Prostate gland (tissue), 2 donors: ENCODE measurements around the gene CLEC16A. TPM values are rescaled to one million over a fixed set of nuclear protein-coding genes. Genes with fewer than 3 reads are reported as not detected.

ENCODE experiments used
- DNase-seq: peaks from one replicate; pipeline ENCODE4 v3.0.0-alpha.2; 2019; ENCODE audit warnings: low spot score
- H3K27ac ChIP-seq, 2 donors: fragments of 200-600 bp; sonication (generic); 2 replicates each; pipeline ENCODE4 v1.5.1; 2017 to 2019
- H3K27me3 ChIP-seq: fragments of 200-600 bp; sonication (generic); replicated peaks from 2 replicates; pipeline ENCODE4 v1.5.1; 2019; ENCODE audit not compliant: insufficient read depth
- H3K36me3 ChIP-seq, 2 donors: fragments of 200-600 bp; sonication (generic); 1 replicate in 1 of 2; 2 replicates in 1 of 2; pipeline versions ENCODE4 v1.5.1 to v1.8.1; 2017 to 2019
- H3K4me1 ChIP-seq: fragments of 200-600 bp; sonication (generic); replicated peaks from 2 replicates; pipeline ENCODE4 v1.5.1; 2019
- H3K4me3 ChIP-seq, 2 donors: fragments of 200-600 bp; sonication (generic); 2 replicates each; pipeline ENCODE4 v1.5.1; 2017 to 2019
- H3K9me3 ChIP-seq: fragments of 200-600 bp; sonication (generic); 2 replicates; pipeline ENCODE4 v1.5.1; 2017
- CTCF ChIP-seq, 4 experiments: fragments of 200-600 bp in 2 of 4; fragments of 450-650 bp in 2 of 4; sonication (generic) in 2 of 4; IDR thresholded peaks; 1 replicate in 3 of 4; 2 replicates in 1 of 4; pipeline ENCODE4 v1.5.1; 2016 to 2019; ENCODE audit warnings: antibody characterized with exemption in 4 of 4, mild to moderate bottlenecking in 2 of 4, moderate library complexity in 2 of 4
- POLR2A ChIP-seq: fragments of 450-650 bp; IDR thresholded peaks from one replicate; pipeline ENCODE4 v1.6.1; 2016; ENCODE audit warnings: antibody characterized with exemption, mild to moderate bottlenecking
- POLR2AphosphoS5 ChIP-seq: sonication (generic); formaldehyde crosslinking; IDR thresholded peaks from one replicate; pipeline ENCODE4 v1.6.1; 2017; ENCODE audit warnings: antibody characterized with exemption
- WGBS: methylation state at CpG from one replicate; pipeline ENCODE4 v1.1.5; 2018; 5-methylcytosine and 5-hydroxymethylcytosine counted together
- intact Hi-C: fragments of 100-400 bp; cut with DNase I; formaldehyde crosslinking; loops from one replicate; pipeline ENCODE4 v1.14.2; 2022
- total RNA-seq, 2 donors: library from RNA; depleted of rRNA; stranded (reverse); fragments of >200 nt; gene quantifications; one replicate each; pipeline ENCODE4 v1.1.0, GENCODE V29; 2016

Gene CLEC16A
- total RNA-seq, 2 donors from 2014 or later, result 26.1 to 52.2 TPM

- no peaks in the 10 kb centered on the region for H3K4me1 ChIP-seq
- intact Hi-C loops, result no loop called here
- no peak overlapping the region for H3K4me3 ChIP-seq
- no peaks in the 10 kb centered on the region for H3K27me3 ChIP-seq
- 85% methylated on average over 2 of the region's 2 CpGs for WGBS
- no peaks in the 10 kb centered on the region for H3K36me3 ChIP-seq
- no peaks in the 10 kb centered on the region for H3K9me3 ChIP-seq
- no peak overlapping the region for H3K27ac ChIP-seq
- DNase-seq, result no peak
- TF ChIP-seq POLR2A (no peak), CTCF (IDR thresholded peaks at IDR 0.05) (no peak)
Observed at GRCh38 chr16:11006656-11007055, 62.3 kb downstream of the CLEC16A start.

- 93% methylated on average over 7 of the region's 7 CpGs for WGBS
- TF ChIP-seq POLR2AphosphoS5 (no peak), POLR2A (no peak), CTCF (IDR thresholded peaks at IDR 0.05) (no peak)
- Histone ChIP-seq H3K4me3 (no peak overlapping the region), H3K36me3 (no peaks in the 10 kb centered on the region), H3K4me1 (no peaks in the 10 kb centered on the region), H3K9me3 (no peaks in the 10 kb centered on the region), H3K27me3 (no peaks in the 10 kb centered on the region), H3K27ac (no peak overlapping the region)
- intact Hi-C loops, result no loop called here
- DNase-seq, result no peak
Observed at GRCh38 chr16:11007714-11008280, 63.4 kb downstream of the CLEC16A start.

- TF ChIP-seq POLR2A, result no peak
- TF ChIP-seq CTCF (IDR thresholded peaks at IDR 0.05), result no peak
- no peak for TF ChIP-seq POLR2AphosphoS5
- H3K27ac ChIP-seq, result no peak overlapping the region
Observed at GRCh38 chr16:11009027-11009755, 64.8 kb downstream of the CLEC16A start.

GRCh38 chr16:11010575-11011221 is 66.3 kb downstream of the CLEC16A start:
- H3K4me1 ChIP-seq, result no peaks in the 10 kb centered on the region
- TF ChIP-seq POLR2A, result no peak
- TF ChIP-seq CTCF (IDR thresholded peaks at IDR 0.05), result no peak
- TF ChIP-seq POLR2AphosphoS5, result peak; percentile 63
- 51% methylated on average over 12 of the region's 12 CpGs for WGBS
- H3K4me3 ChIP-seq, result no peak overlapping the region
- DNase-seq, result no peak
- H3K27me3 ChIP-seq, result no peaks in the 10 kb centered on the region
- H3K9me3 ChIP-seq, result no peaks in the 10 kb centered on the region
- intact Hi-C loops, result no loop called here
- H3K27ac ChIP-seq, result no peak overlapping the region
- no peaks in the 10 kb centered on the region for H3K36me3 ChIP-seq

More at GRCh38 chr16:11009027-11009755, 64.8 kb downstream of the CLEC16A start:
- DNase-seq, result no peak
- H3K36me3 ChIP-seq, result no peaks in the 10 kb centered on the region
- H3K4me1 ChIP-seq, result no peaks in the 10 kb centered on the region
- no peaks in the 10 kb centered on the region for H3K9me3 ChIP-seq
- intact Hi-C loops, result no loop called here
- WGBS, result 55% methylated on average over 8 of the region's 8 CpGs
- H3K27me3 ChIP-seq, result no peaks in the 10 kb centered on the region
- no peak overlapping the region for H3K4me3 ChIP-seq
